Transverse colon (tissue), 4 donors: ENCODE measurements around the gene DENND1B. TPM values are rescaled to one million over a fixed set of nuclear protein-coding genes. Genes with fewer than 3 reads are reported as not detected.

Experiments used
- DNase-seq: peaks from one replicate; pipeline ENCODE4 v3.0.0-alpha.2; 2019
- H3K27ac ChIP-seq, 4 donors: fragments of 200-600 bp; sonication (generic); 2 replicates each; pipeline ENCODE4 v1.5.1; 2016 to 2018; ENCODE audit warnings: inconsistent platforms in 4 of 4
- H3K27me3 ChIP-seq: fragments of 200-600 bp; sonication (generic); 2 replicates; pipeline ENCODE4 v1.5.1; 2017; ENCODE audit warnings: inconsistent platforms
- H3K36me3 ChIP-seq, 4 donors: fragments of 200-600 bp; sonication (generic); 2 replicates each; pipeline ENCODE4 v1.5.1; 2017 to 2019; ENCODE audit warnings: inconsistent platforms in 4 of 4
- H3K4me1 ChIP-seq, 4 donors: fragments of 200-600 bp; sonication (generic); 2 replicates each; pipeline ENCODE4 v1.5.1; 2017 to 2020; ENCODE audit warnings: inconsistent platforms in 4 of 4
- H3K4me3 ChIP-seq, 4 donors: fragments of 200-600 bp; sonication (generic); 1 replicate in 1 of 4; 2 replicates in 3 of 4; pipeline versions ENCODE4 v1.5.1 to v1.6.1; 2017 to 2019; ENCODE audit warnings: inconsistent platforms in 4 of 4
- H3K9me3 ChIP-seq, 2 donors: fragments of 200-600 bp; sonication (generic); 2 replicates each; pipeline ENCODE4 v1.5.1; 2017 to 2019; ENCODE audit warnings: inconsistent platforms in 2 of 2
- EP300 ChIP-seq: sonication (generic); formaldehyde crosslinking; IDR thresholded peaks from one replicate; pipeline ENCODE4 v1.6.1; 2017; ENCODE audit warnings: antibody characterized with exemption, low read depth
- POLR2A ChIP-seq: fragments of 450-650 bp; IDR thresholded peaks from one replicate; pipeline ENCODE4 v1.6.1; 2016; ENCODE audit warnings: antibody characterized with exemption, mild to moderate bottlenecking, moderate library complexity
- POLR2AphosphoS5 ChIP-seq, 3 donors: sonication (generic); formaldehyde crosslinking; IDR thresholded peaks; one replicate each; pipeline ENCODE4 v1.6.1; 2016; ENCODE audit warnings: antibody characterized with exemption in 3 of 3
- WGBS, 2 donors: methylation state at CpG; one replicate each; pipeline ENCODE4 v1.1.5; 2018; ENCODE audit warnings: low coverage in 1 of 2; 5-methylcytosine and 5-hydroxymethylcytosine counted together
- in situ Hi-C, 4 donors: fragments of 200-750 bp; cut with MboI; loops; one replicate each; pipeline versions ENCODE4 v1.15.0 to v1.15.1; 2017; ENCODE audit warnings: low sequenced_read_pairs in 3 of 4, low pct_ligation_motif_present in 1 of 4, low pct_unique_long_range_greater_than_20kb in 1 of 4
- intact Hi-C: fragments of 100-400 bp; cut with DNase I; formaldehyde crosslinking; loops from one replicate; pipeline ENCODE4 v1.15.1; 2023; ENCODE audit warnings: low total_unique reads
- total RNA-seq, 4 donors: library from RNA; depleted of rRNA; stranded (reverse); fragments of >200 nt; gene quantifications; one replicate each; pipeline ENCODE4 v1.1.0, GENCODE V29; 2016
- TF ChIP-seq, protein P1 (sequence below), 5 experiments: fragments of 200-600 bp in 3 of 5; fragments of 450-650 bp in 2 of 5; sonication (generic) in 3 of 5; IDR thresholded peaks; 1 replicate in 2 of 5; 2 replicates in 3 of 5; pipeline ENCODE4 v1.5.1; 2016 to 2017; ENCODE audit warnings: antibody characterized with exemption in 5 of 5, inconsistent platforms in 3 of 5, mild to moderate bottlenecking in 2 of 5, moderate library complexity in 1 of 5

DENND1B gene
- total RNA-seq, 4 donors from 2014 or later, result 21.9 to 59.9 (median 42.3) TPM

DNA sequence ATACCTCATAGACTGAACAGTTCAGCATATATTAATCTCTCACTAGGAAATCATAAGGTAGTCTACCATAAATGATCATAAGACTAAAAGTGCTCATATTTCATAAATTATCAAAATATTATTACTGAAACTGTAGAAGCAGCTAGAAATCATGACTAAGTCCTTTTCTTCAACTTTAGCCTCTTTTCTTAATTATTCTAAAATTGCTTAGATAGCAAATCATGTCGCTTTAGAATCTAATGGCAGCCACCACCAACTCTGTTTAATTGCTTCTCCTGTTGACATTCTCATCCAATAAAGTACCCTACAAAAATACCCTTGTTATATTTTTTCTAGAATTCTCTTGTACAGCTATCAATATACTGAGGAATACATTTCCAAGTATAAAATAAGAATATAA, 102.9 kb downstream of the DENND1B start:
- TF ChIP-seq POLR2A (no peak), POLR2AphosphoS5 (IDR thresholded peaks at IDR 0.05) (no peak), EP300 (no peak)
- TF ChIP-seq, protein P1, sequence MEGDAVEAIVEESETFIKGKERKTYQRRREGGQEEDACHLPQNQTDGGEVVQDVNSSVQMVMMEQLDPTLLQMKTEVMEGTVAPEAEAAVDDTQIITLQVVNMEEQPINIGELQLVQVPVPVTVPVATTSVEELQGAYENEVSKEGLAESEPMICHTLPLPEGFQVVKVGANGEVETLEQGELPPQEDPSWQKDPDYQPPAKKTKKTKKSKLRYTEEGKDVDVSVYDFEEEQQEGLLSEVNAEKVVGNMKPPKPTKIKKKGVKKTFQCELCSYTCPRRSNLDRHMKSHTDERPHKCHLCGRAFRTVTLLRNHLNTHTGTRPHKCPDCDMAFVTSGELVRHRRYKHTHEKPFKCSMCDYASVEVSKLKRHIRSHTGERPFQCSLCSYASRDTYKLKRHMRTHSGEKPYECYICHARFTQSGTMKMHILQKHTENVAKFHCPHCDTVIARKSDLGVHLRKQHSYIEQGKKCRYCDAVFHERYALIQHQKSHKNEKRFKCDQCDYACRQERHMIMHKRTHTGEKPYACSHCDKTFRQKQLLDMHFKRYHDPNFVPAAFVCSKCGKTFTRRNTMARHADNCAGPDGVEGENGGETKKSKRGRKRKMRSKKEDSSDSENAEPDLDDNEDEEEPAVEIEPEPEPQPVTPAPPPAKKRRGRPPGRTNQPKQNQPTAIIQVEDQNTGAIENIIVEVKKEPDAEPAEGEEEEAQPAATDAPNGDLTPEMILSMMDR (IDR thresholded peaks at IDR 0.05), result no peak
- in situ Hi-C loops (no loop called here), intact Hi-C loops (no loop called here)
- no peaks in the 10 kb centered on the region for H3K27me3 ChIP-seq
- no peak overlapping the region for H3K4me3 ChIP-seq
- no peak overlapping the region for H3K27ac ChIP-seq
- H3K36me3 ChIP-seq, result no peaks in the 10 kb centered on the region
- H3K4me1 ChIP-seq, result peaks cover 0 to 26% (median 7%) of the 10 kb centered on the region in 4 donors
- no peaks in the 10 kb centered on the region for H3K9me3 ChIP-seq
- WGBS, 2 donors, result 77 to 85% methylated on average over 1 of the region's 1 CpG
- DNase-seq, result no peak

DNA sequence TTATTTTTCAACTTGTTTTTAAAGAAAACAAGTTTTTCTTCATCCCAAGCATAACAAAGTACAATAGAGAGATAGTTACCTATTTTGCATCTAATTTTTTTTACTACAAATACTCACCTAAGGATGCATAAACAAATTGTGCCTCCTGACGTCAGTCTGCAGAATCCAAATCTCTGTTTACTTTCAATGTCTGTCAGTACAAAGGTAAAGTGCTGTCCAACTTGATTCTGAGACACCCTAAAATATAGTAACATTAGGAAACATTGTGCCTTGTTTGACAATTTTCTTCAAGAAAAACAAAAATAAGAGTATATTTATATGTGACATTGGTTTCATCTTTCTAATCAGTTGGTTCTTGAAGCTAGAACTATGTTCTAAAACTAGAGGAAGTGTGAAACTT, 103.4 kb downstream of the DENND1B start:
- DNase-seq, result no peak
- Histone ChIP-seq H3K4me3 (no peak overlapping the region), H3K36me3 (no peaks in the 10 kb centered on the region), H3K27ac (no peak overlapping the region), H3K9me3 (no peaks in the 10 kb centered on the region), H3K4me1 (peaks cover 0 to 26% (median 7%) of the 10 kb centered on the region in 4 donors), H3K27me3 (no peaks in the 10 kb centered on the region)
- 58 to 64% methylated on average over 1 of the region's 1 CpG for WGBS, 2 donors
- in situ Hi-C loops, result no loop called here
- intact Hi-C loops, result no loop called here
- TF ChIP-seq POLR2AphosphoS5 (IDR thresholded peaks at IDR 0.05) (no peak), POLR2A (no peak), EP300 (no peak)
- TF ChIP-seq, protein P1 (IDR thresholded peaks at IDR 0.05), result no peak

DNA sequence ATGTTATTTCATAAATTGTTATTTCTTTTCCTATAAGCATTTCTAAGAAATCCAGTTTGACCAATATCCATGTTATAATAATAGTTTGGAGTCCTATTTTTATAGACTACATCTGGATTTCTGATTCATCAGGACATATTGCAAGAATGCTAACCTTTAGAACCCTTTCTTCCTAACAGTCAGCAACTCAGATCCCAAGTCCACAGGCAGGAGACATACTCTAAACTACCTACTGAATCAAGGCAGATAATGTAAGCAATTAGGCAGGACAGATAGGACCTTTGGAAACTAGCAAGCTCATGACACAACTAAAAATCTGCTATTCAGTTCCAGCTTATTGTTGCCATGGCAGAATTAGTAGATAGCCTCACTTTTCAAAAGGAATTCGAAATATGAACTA, 104.1 kb downstream of the DENND1B start:
- H3K27me3 ChIP-seq, result no peaks in the 10 kb centered on the region
- H3K27ac ChIP-seq, result no peak overlapping the region
- 95 to 100% methylated on average over 1 of the region's 1 CpG for WGBS, 2 donors
- DNase-seq, result no peak
- no peak overlapping the region for H3K4me3 ChIP-seq
- in situ Hi-C loops (no loop called here), intact Hi-C loops (no loop called here)
- H3K9me3 ChIP-seq, result no peaks in the 10 kb centered on the region
- no peak for TF ChIP-seq EP300
- TF ChIP-seq POLR2A, result no peak
- TF ChIP-seq, protein P1 (IDR thresholded peaks at IDR 0.05), result no peak
- no peaks in the 10 kb centered on the region for H3K36me3 ChIP-seq
- H3K4me1 ChIP-seq, result peaks cover 0 to 24% (median 7%) of the 10 kb centered on the region in 4 donors

DNA sequence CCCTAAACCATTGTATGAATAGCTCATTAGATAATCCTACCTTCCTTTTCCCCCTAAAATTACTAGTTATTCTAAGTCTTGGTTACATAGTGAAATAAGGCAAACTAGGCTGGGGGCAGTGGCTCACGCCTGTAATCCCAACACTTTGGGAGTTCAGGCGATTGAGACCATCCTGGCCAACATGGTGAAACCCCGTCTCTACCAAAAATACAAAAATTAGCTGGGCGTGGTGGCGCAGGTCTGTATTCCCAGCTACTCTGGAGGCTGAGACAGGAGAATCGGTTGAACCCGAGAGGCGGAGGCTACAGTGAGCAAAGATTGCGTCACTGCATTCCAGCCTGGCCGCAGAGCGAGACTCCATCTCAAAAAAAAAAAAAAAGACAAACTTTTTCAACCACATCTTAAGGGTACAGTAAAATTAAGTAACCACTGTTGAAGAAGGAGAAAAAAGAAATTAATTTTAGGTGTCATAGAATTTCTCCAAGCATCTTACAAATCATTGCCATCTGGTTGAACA, 108.5 kb downstream of the DENND1B start:
- in situ Hi-C loops, result no loop called here
- Histone ChIP-seq H3K27me3 (no peaks in the 10 kb centered on the region), H3K27ac (no peak overlapping the region), H3K36me3 (no peaks in the 10 kb centered on the region), H3K9me3 (no peaks in the 10 kb centered on the region), H3K4me3 (no peak overlapping the region), H3K4me1 (peaks cover 0 to 18% (median 0%) of the 10 kb centered on the region in 4 donors)
- TF ChIP-seq POLR2A, result no peak
- TF ChIP-seq, protein P1 (IDR thresholded peaks at IDR 0.05), result no peak
- no peak for TF ChIP-seq EP300
- TF ChIP-seq POLR2AphosphoS5 (IDR thresholded peaks at IDR 0.05), result no peak
- intact Hi-C loops, result no loop called here
- DNase-seq, result no peak
- WGBS, 2 donors, result 97 to 100% methylated on average over 1 to 11 of the region's 11 CpGs
